GOT3 (cell line): ENCODE results near the gene LIFR.
"Not testable (repeated sequence)": the region's sequence is repeated elsewhere in the genome, so short reads cannot be mapped to it uniquely, and the experiment has no call there.

Source experiments
- DNase-seq: peaks from one replicate; lab custom pipeline; 2025; ENCODE audit warnings: mixed read lengths; lab: John Stamatoyannopoulos, UW

The LIFR gene

GRCh38 chr5:38581597-38581996 lies 25.2 kb upstream of the LIFR start:
- no peak for DNase-seq

- DNase-seq, result no peak
Measured at GRCh38 chr5:38579105-38579504, 22.7 kb upstream of the LIFR start.

GRCh38 chr5:38576961-38577684 lies 20.7 kb upstream of the LIFR start:
- DNase-seq, result no peak

- DNase-seq, result no peak
Measured at GRCh38 chr5:38576442-38576841, 20.0 kb upstream of the LIFR start.

GRCh38 chr5:38575476-38575875 lies 19.0 kb upstream of the LIFR start:
- DNase-seq, result no peak

- DNase-seq, result no peak
Measured at GRCh38 chr5:38574009-38574408, 17.6 kb upstream of the LIFR start.

- no peak for DNase-seq
Measured at GRCh38 chr5:38573521-38573920, 17.1 kb upstream of the LIFR start.

- no peak for DNase-seq
Measured at GRCh38 chr5:38569180-38569579, 12.7 kb upstream of the LIFR start.

GRCh38 chr5:38567306-38567705 lies 10.9 kb upstream of the LIFR start:
- DNase-seq, result not testable (repeated sequence)

GRCh38 chr5:38563624-38564023 lies 7.2 kb upstream of the LIFR start:
- DNase-seq, result no peak

- no peak for DNase-seq
Measured at GRCh38 chr5:38562444-38563210, 6.2 kb upstream of the LIFR start.

GRCh38 chr5:38559428-38559827 lies 3.0 kb upstream of the LIFR start:
- no peak for DNase-seq

GRCh38 chr5:38557792-38558191 lies 1.3 kb upstream of the LIFR start:
- no peak for DNase-seq

- no peak for DNase-seq
Measured at GRCh38 chr5:38557308-38557710, 863 bp upstream of the LIFR start.

GRCh38 chr5:38556088-38556598 lies 303 bp downstream of the LIFR start:
- no peak for DNase-seq

- no peak for DNase-seq
Measured at GRCh38 chr5:38555354-38556087, 925 bp downstream of the LIFR start.

GRCh38 chr5:38554861-38555260 lies 1.6 kb downstream of the LIFR start:
- no peak for DNase-seq

GRCh38 chr5:38554403-38554802 lies 2.0 kb downstream of the LIFR start:
- no peak for DNase-seq

GRCh38 chr5:38553001-38553521 lies 3.4 kb downstream of the LIFR start:
- DNase-seq, result no peak

- no peak for DNase-seq
Measured at GRCh38 chr5:38551030-38552017, 5.1 kb downstream of the LIFR start.
